Measurements from ENCODE around the gene TSGA10IP.

DNA sequence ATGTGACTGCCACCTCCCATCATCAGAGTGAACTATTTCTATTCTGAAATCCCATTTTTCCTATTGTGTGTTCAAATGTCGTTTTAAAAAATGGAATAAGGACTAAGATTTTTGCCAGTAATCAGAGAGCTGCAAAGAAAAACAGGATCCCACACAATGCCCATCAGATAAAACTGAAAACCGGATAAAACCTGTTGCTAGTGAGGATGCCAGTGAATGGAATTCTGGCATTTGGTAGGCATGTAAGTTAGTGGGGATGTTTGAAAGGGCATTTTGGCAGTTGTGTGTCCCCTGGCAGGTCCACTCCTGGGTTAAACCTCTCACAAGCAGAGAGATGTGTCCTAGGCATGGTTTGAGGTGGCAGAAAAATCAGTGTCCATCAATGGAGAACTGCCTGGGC lies 19.9 kb upstream of the TSGA10IP start:
- TF ChIP-seq, protein P1, sequence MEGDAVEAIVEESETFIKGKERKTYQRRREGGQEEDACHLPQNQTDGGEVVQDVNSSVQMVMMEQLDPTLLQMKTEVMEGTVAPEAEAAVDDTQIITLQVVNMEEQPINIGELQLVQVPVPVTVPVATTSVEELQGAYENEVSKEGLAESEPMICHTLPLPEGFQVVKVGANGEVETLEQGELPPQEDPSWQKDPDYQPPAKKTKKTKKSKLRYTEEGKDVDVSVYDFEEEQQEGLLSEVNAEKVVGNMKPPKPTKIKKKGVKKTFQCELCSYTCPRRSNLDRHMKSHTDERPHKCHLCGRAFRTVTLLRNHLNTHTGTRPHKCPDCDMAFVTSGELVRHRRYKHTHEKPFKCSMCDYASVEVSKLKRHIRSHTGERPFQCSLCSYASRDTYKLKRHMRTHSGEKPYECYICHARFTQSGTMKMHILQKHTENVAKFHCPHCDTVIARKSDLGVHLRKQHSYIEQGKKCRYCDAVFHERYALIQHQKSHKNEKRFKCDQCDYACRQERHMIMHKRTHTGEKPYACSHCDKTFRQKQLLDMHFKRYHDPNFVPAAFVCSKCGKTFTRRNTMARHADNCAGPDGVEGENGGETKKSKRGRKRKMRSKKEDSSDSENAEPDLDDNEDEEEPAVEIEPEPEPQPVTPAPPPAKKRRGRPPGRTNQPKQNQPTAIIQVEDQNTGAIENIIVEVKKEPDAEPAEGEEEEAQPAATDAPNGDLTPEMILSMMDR (conservative IDR thresholded peaks at IDR 0.05; ENCODE audit: low read depth in 2 of 2) = no peak
- TF ChIP-seq CREB1 (CRISPR knock-in tag; IDR thresholded peaks at IDR 0.05; ENCODE audit: low read depth) (no peak), EZH2phosphoT487 (IDR thresholded peaks at IDR 0.05; ENCODE audit: unreplicated experiment) (no peak), EZH2 (IDR thresholded peaks at IDR 0.05; ENCODE audit: low read depth, unreplicated experiment) (no peak), JUNB (IDR thresholded peaks at IDR 0.05; ENCODE audit: unreplicated experiment) (no peak), ETS1 (IDR thresholded peaks at IDR 0.05) (no peak), REST (IDR thresholded peaks at IDR 0.05; ENCODE audit: unreplicated experiment) (no peak), NANOG (IDR thresholded peaks at IDR 0.05; ENCODE audit: borderline replicate concordance) (no peak), POLR2AphosphoS5 (IDR thresholded peaks at IDR 0.05; ENCODE audit: low read depth) (no peak), ZNF331 (CRISPR knock-in tag; IDR thresholded peaks at IDR 0.05; ENCODE audit: low read depth) (no peak), STAT1 (IDR thresholded peaks at IDR 0.05; ENCODE audit: unreplicated experiment) (no peak), ZNF114 (CRISPR knock-in tag; IDR thresholded peaks at IDR 0.05) (no peak)
- TF ChIP-seq, protein P2, sequence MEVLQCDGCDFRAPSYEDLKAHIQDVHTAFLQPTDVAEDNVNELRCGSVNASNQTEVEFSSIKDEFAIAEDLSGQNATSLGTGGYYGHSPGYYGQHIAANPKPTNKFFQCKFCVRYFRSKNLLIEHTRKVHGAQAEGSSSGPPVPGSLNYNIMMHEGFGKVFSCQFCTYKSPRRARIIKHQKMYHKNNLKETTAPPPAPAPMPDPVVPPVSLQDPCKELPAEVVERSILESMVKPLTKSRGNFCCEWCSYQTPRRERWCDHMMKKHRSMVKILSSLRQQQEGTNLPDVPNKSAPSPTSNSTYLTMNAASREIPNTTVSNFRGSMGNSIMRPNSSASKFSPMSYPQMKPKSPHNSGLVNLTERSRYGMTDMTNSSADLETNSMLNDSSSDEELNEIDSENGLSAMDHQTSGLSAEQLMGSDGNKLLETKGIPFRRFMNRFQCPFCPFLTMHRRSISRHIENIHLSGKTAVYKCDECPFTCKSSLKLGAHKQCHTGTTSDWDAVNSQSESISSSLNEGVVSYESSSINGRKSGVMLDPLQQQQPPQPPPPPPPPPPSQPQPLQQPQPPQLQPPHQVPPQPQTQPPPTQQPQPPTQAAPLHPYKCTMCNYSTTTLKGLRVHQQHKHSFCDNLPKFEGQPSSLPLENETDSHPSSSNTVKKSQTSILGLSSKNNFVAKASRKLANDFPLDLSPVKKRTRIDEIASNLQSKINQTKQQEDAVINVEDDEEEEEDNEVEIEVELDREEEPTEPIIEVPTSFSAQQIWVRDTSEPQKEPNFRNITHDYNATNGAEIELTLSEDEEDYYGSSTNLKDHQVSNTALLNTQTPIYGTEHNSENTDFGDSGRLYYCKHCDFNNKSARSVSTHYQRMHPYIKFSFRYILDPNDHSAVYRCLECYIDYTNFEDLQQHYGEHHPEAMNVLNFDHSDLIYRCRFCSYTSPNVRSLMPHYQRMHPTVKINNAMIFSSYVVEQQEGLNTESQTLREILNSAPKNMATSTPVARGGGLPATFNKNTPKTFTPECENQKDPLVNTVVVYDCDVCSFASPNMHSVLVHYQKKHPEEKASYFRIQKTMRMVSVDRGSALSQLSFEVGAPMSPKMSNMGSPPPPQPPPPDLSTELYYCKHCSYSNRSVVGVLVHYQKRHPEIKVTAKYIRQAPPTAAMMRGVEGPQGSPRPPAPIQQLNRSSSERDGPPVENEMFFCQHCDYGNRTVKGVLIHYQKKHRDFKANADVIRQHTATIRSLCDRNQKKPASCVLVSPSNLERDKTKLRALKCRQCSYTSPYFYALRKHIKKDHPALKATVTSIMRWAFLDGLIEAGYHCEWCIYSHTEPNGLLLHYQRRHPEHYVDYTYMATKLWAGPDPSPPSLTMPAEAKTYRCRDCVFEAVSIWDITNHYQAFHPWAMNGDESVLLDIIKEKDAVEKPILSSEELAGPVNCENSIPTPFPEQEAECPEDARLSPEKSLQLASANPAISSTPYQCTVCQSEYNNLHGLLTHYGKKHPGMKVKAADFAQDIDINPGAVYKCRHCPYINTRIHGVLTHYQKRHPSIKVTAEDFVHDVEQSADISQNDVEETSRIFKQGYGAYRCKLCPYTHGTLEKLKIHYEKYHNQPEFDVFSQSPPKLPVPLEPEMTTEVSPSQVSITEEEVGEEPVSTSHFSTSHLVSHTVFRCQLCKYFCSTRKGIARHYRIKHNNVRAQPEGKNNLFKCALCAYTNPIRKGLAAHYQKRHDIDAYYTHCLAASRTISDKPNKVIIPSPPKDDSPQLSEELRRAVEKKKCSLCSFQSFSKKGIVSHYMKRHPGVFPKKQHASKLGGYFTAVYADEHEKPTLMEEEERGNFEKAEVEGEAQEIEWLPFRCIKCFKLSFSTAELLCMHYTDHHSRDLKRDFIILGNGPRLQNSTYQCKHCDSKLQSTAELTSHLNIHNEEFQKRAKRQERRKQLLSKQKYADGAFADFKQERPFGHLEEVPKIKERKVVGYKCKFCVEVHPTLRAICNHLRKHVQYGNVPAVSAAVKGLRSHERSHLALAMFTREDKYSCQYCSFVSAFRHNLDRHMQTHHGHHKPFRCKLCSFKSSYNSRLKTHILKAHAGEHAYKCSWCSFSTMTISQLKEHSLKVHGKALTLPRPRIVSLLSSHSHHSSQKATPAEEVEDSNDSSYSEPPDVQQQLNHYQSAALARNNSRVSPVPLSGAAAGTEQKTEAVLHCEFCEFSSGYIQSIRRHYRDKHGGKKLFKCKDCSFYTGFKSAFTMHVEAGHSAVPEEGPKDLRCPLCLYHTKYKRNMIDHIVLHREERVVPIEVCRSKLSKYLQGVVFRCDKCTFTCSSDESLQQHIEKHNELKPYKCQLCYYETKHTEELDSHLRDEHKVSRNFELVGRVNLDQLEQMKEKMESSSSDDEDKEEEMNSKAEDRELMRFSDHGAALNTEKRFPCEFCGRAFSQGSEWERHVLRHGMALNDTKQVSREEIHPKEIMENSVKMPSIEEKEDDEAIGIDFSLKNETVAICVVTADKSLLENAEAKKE (CRISPR knock-in tag; IDR thresholded peaks at IDR 0.05) = no peak
